Loucy (cell line): Measurements from ENCODE around the gene GAL3ST2.

ENCODE experiments used
- H2AFZ ChIP-seq: fragments of 200-600 bp; sonication (generic); 2 replicates; pipeline ENCODE4 v1.6.0; 2016; ENCODE audit warnings: antibody characterized with exemption, mild to moderate bottlenecking, low read length, moderate library complexity
- H3F3A ChIP-seq: fragments of 200-600 bp; 2 replicates; pipeline ENCODE4 v1.6.0; 2016; ENCODE audit warnings: antibody characterized with exemption, low read depth, mild to moderate bottlenecking
- H3K27me3 ChIP-seq: fragments of 200-600 bp; sonication (generic); 2 replicates; pipeline ENCODE4 v1.6.1; 2014; ENCODE audit warnings: low read length, mild to moderate bottlenecking; ENCODE audit not compliant: insufficient read depth, poor library complexity, severe bottlenecking
- H3K36me3 ChIP-seq: fragments of 200-600 bp; sonication (generic); 2 replicates; pipeline ENCODE4 v1.6.1; 2016; ENCODE audit warnings: low read length; ENCODE audit not compliant: insufficient read depth
- H3K4me1 ChIP-seq: fragments of 200-600 bp; sonication (generic); 2 replicates; pipeline ENCODE4 v1.5.1; 2014; ENCODE audit warnings: low read length, mild to moderate bottlenecking; ENCODE audit not compliant: insufficient read depth, poor library complexity, severe bottlenecking
- H3K4me2 ChIP-seq: fragments of 200-600 bp; sonication (generic); 2 replicates; pipeline ENCODE4 v1.6.0; 2014; ENCODE audit warnings: antibody characterized with exemption, low read length, low read depth, mild to moderate bottlenecking; ENCODE audit not compliant: poor library complexity, severe bottlenecking
- H3K4me3 ChIP-seq: fragments of 200-600 bp; sonication (generic); 2 replicates; pipeline ENCODE4 v1.5.1; 2014; ENCODE audit warnings: low read length, mild to moderate bottlenecking, mixed read lengths; ENCODE audit not compliant: poor library complexity, severe bottlenecking
- H3K79me2 ChIP-seq: fragments of 200-600 bp; sonication (generic); 2 replicates; pipeline ENCODE4 v1.6.1; 2014; ENCODE audit warnings: low read length; ENCODE audit not compliant: insufficient read depth
- H3K9ac ChIP-seq: fragments of 200-600 bp; sonication (generic); 2 replicates; pipeline ENCODE4 v1.6.0; 2014; ENCODE audit warnings: mild to moderate bottlenecking, low read depth, low read length, moderate library complexity; ENCODE audit not compliant: poor library complexity, severe bottlenecking
- H3K9me2 ChIP-seq: fragments of 200-600 bp; sonication (generic); replicated peaks from 2 replicates; pipeline ENCODE4 v1.6.1; 2016; ENCODE audit warnings: low read depth, low read length, mixed read lengths
- H3K9me3 ChIP-seq: fragments of 200-600 bp; sonication (generic); 2 replicates; pipeline ENCODE4 v1.6.1; 2014; ENCODE audit warnings: mild to moderate bottlenecking, antibody characterized with exemption, low read length, low read depth; ENCODE audit not compliant: insufficient read depth
- H4K20me1 ChIP-seq: fragments of 200-600 bp; sonication (generic); 2 replicates; pipeline ENCODE4 v1.6.0; 2014; ENCODE audit warnings: antibody characterized with exemption, low read length, mild to moderate bottlenecking; ENCODE audit not compliant: insufficient read depth, poor library complexity, severe bottlenecking
- EZH2phosphoT487 ChIP-seq: fragments of 200-600 bp; IDR thresholded peaks from 2 replicates; pipeline ENCODE4 v1.6.1; 2018; ENCODE audit warnings: antibody characterized with exemption, mild to moderate bottlenecking, moderate library complexity, borderline replicate concordance
- TF ChIP-seq, protein P1 (sequence below): fragments of 200-600 bp; sonication (generic); conservative IDR thresholded peaks from 2 replicates; pipeline ENCODE4 v1.5.1; 2014; ENCODE audit warnings: mild to moderate bottlenecking, antibody characterized with exemption, low read length

Gene GAL3ST2

DNA sequence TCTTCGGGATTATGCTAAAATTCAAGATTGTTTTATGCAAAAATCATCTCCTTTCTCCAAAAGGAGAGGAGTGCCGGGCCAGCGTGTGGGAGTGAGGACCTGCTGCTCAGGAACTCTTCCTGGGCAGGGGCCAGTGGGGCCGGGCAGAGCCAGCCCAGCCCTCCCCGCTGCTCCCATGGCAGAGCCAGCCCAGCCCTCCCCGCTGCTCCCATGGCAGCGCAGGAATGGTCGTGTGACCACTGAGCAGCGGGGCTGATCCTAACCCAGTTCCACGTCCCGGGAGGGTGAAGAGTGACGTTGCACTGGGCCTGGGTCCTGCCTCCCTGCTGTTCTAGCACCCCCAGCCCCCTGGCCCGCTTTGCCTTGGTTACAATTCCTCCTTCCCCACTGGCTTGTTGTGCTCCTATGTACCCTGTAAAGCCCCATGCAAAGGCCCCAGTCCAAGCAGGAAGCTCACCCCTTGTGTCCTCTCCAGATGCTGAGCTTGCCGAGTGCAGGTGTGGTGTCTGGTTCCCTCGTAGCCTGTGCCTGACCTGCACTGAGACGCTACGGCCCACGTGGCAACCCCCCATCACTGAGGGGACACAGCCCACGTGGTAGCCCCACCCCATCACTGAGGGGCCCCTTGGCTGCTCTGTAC is 20.9 kb downstream of the GAL3ST2 start:
- H3K79me2 ChIP-seq: no peaks in the 10 kb centered on the region
- H3K36me3 ChIP-seq: no peaks in the 10 kb centered on the region
- H3K9ac ChIP-seq: no peak overlapping the region
- H3K4me1 ChIP-seq: peaks cover 6% of the 10 kb centered on the region
- H3F3A ChIP-seq: no peaks in the 10 kb centered on the region
- no peaks in the 10 kb centered on the region for H4K20me1 ChIP-seq
- no peaks in the 10 kb centered on the region for H3K9me3 ChIP-seq
- TF ChIP-seq, protein P1, sequence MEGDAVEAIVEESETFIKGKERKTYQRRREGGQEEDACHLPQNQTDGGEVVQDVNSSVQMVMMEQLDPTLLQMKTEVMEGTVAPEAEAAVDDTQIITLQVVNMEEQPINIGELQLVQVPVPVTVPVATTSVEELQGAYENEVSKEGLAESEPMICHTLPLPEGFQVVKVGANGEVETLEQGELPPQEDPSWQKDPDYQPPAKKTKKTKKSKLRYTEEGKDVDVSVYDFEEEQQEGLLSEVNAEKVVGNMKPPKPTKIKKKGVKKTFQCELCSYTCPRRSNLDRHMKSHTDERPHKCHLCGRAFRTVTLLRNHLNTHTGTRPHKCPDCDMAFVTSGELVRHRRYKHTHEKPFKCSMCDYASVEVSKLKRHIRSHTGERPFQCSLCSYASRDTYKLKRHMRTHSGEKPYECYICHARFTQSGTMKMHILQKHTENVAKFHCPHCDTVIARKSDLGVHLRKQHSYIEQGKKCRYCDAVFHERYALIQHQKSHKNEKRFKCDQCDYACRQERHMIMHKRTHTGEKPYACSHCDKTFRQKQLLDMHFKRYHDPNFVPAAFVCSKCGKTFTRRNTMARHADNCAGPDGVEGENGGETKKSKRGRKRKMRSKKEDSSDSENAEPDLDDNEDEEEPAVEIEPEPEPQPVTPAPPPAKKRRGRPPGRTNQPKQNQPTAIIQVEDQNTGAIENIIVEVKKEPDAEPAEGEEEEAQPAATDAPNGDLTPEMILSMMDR: no peak
- TF ChIP-seq EZH2phosphoT487: no peak
- H2AFZ ChIP-seq: no peak overlapping the region
- H3K4me2 ChIP-seq: no peak overlapping the region
- H3K9me2 ChIP-seq: no peaks in the 10 kb centered on the region
- H3K4me3 ChIP-seq: no peak overlapping the region
- no peaks in the 10 kb centered on the region for H3K27me3 ChIP-seq

GRCh38 chr2:241798081-241798630 is 21.5 kb downstream of the GAL3ST2 start:
- Histone ChIP-seq H2AFZ (no peak overlapping the region), H3K4me3 (no peak overlapping the region), H3K27me3 (no peaks in the 10 kb centered on the region), H3F3A (no peaks in the 10 kb centered on the region), H3K4me1 (peaks cover 12% of the 10 kb centered on the region), H3K4me2 (no peak overlapping the region), H4K20me1 (no peaks in the 10 kb centered on the region), H3K36me3 (no peaks in the 10 kb centered on the region), H3K9me3 (no peaks in the 10 kb centered on the region), H3K79me2 (no peaks in the 10 kb centered on the region), H3K9me2 (no peaks in the 10 kb centered on the region), H3K9ac (no peak overlapping the region)
- TF ChIP-seq EZH2phosphoT487: no peak
- TF ChIP-seq, protein P1: no peak

DNA sequence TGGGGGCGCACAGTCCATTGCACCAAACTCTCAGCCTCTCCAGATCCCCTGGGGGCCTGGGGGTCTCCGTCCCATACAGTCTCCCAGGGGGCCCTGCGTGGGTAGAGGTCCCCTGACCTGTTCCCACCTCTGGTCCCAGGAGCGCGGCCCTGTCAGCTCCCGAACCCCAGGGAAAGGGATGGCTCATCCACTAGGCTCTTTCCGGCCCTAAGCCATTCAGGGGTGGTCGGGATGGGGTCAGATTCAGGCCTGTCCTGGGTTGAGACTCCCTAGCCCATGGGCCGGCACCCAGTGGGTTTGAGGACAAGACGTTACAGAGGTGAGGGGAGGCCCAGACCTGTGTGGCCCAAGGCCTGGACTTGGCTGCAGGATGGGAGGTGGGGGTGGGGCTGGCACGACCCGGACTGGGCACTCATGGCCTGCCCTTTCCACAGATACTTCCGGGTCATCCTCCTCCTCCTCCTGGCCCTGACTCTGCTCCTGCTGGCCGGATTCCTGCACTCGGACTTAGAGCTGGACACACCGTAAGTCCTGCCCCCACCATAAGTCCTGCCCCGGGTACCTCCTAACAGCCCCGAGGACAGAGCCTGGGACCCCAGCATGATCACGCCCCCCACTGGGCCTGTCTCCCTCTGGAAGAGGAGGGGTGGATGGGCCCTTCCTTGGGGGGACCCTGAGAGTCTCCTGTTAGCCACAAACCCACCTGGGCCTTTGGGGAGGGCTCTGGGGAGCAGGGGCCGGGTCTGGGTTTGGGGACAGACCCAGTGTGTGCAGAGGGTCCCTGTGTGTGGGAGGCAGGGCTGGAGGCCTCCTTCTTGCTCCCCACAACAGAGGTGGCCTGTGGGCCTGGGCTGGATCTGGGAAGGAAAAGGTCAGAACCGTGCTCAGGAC is 22.3 kb downstream of the GAL3ST2 start:
- Histone ChIP-seq H3K4me2 (no peak overlapping the region), H3K9ac (no peak overlapping the region)

More for the DNA sequence above, 22.3 kb downstream of the GAL3ST2 start:
- H3K36me3 ChIP-seq: no peaks in the 10 kb centered on the region
- peaks cover 16% of the 10 kb centered on the region for H3K4me1 ChIP-seq
- H3K9me2 ChIP-seq: no peaks in the 10 kb centered on the region
- H2AFZ ChIP-seq: no peak overlapping the region
- no peaks in the 10 kb centered on the region for H3K27me3 ChIP-seq
- H3K9me3 ChIP-seq: no peaks in the 10 kb centered on the region
- H3K79me2 ChIP-seq: no peaks in the 10 kb centered on the region
- no peaks in the 10 kb centered on the region for H3F3A ChIP-seq
- H3K4me3 ChIP-seq: no peak overlapping the region
- no peaks in the 10 kb centered on the region for H4K20me1 ChIP-seq
- TF ChIP-seq, protein P1: no peak
- no peak for TF ChIP-seq EZH2phosphoT487
